GM21423 (cell line): ENCODE measurements around the gene BLVRA.
A peak's percentile ranks its signal among the peaks of the same experiment; 100 is the strongest.
"Not testable (repeated sequence)": the region's sequence is repeated elsewhere in the genome, so short reads cannot be mapped to it uniquely, and the experiment has no call there.

Experiments used
- ATAC-seq: cut with Tn5 transposase; IDR thresholded peaks from one replicate; pipeline ENCODE4 v1.9.1; 2021; ENCODE audit warnings: mild to moderate bottlenecking, moderate library complexity; ENCODE audit not compliant: unreplicated experiment

BLVRA gene, protein sequence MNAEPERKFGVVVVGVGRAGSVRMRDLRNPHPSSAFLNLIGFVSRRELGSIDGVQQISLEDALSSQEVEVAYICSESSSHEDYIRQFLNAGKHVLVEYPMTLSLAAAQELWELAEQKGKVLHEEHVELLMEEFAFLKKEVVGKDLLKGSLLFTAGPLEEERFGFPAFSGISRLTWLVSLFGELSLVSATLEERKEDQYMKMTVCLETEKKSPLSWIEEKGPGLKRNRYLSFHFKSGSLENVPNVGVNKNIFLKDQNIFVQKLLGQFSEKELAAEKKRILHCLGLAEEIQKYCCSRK

GRCh38 chr7:43758029-43758821, at the start of gene BLVRA:
BLVRA (plus strand) TSS chr7:43758680; CDS start chr7:43771159, 12,479 bp downstream.
- peak; percentile 76 for ATAC-seq

DNA sequence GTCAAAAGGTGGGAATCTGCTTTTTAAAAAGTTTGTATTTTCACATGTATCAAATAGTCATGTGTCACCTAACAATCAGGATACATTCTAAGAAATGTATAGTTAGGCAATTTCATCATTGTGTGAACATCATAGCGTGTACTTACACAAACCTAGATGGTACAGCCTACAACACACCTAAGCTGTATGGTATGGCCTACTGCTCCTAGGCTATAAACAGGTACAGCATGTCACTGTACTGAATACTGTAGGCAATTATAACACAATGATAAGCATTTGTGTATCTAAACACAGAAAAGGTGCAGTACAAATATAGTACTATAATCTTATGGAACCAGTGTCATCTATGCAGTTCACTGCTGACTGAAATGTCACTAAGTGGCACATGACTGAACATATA, 47.0 kb upstream of the BLVRA start:
- no peak for ATAC-seq

DNA sequence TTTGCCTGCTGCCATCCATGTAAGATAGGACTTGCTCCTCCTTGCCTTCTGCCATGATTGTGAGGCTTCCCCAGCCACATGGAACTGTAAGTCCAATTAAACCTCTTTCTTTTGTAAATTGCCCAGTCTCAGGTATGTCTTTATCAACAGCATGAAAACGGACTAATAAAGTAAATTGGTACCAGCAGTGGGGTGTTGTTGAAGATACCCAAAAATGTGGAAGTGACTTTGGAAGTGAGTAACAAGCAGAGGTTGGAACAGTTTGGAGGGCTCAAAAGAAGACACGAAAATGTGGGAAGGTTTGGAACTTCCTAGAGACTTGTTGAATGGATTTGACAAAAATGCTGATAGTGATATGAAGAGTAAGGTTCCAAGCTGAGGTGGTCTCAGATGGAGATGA, 42.5 kb upstream of the BLVRA start:
- not testable (repeated sequence) for ATAC-seq

- ATAC-seq: no peak
Measured at GRCh38 chr7:43716598-43716997, 41.9 kb upstream of the BLVRA start.

- no peak for ATAC-seq
Measured at GRCh38 chr7:43721193-43721806, 37.2 kb upstream of the BLVRA start.

DNA sequence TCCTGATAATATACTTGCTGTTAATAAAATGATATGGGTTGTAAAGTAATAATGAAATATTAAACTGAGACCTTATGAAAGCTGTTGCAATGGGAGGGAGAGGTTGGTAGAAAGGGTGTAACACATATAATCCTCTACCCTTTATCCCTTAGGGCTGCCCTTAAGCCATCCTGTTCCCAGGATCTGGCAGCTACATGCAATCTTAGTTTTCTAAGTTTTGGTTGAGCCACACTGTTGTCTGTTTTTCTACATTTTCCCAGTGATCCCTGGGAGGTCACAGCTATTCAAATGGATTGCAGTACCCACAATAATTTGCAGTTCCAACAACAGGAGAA, 35.5 kb upstream of the BLVRA start:
- ATAC-seq: no peak

DNA sequence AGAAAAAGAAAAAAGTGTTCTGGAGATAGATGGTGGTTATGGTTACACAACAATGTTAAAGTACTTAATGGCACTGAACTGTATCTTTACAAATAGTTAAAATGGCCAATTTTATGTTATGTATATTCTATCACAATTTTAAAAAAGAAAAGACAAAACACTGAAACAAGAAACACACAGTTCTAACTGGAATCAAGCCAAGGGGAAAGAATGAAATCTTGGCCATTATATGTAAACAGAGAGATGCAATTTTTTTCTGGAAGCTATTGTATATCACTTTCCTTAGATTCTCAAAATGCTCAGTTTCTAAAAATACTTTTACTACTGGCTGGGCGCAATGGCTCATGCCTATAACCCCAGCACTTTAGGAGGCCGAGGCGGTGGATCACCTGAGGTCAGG, 33.2 kb upstream of the BLVRA start:
- no peak for ATAC-seq

- ATAC-seq: no peak
Measured at GRCh38 chr7:43726466-43726865, 32.0 kb upstream of the BLVRA start.

GRCh38 chr7:43727003-43727402, 31.5 kb upstream of the BLVRA start:
- no peak for ATAC-seq

GRCh38 chr7:43727494-43727893, 31.0 kb upstream of the BLVRA start:
- ATAC-seq: no peak

DNA sequence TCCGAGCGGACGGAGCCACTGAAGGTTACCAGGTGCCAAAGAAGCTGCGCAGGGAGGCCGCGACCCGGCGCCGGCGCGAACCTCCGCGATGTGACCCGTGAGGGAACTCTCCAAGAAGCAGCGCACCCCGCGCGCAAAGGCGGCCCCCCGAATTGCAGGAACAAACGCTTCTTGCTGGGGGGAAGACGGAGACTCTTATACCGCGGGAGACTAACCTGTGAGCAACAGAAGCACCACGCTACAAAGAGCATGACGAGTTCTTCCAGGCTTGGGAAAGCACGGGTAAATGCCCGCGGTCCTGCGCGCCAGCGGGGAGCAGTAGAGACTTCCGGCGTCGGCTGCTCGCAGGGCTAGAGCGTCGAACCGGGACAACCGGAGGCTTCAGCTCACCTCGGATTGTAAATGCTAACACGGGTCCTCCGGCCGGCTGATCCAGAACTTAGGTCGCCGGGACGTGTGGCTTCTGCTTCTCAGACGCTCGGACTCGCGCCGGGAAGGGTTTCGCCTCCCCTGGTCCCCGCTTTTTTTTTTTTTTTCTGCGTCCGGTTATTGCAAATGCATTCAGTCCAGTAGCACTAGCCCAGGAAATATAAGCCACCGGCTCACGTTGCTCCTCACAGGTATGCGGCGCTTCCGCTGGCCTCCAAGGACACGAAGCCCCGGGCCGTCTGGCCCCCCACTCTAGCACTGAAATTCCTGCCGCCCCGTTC, 29.1 kb upstream of the BLVRA start, which contains the start of gene COA1:
COA1 (minus strand) TSS at position 310 of the 710 bp plus-strand sequence. CDS start 80,909 bp downstream, outside the sequence.
- ATAC-seq: peak; percentile 85

- ATAC-seq: peak; percentile 9
Measured at GRCh38 chr7:43729924-43730248, 28.6 kb upstream of the BLVRA start.

- ATAC-seq: not testable (repeated sequence)
Measured at GRCh38 chr7:43731494-43731893, 27.0 kb upstream of the BLVRA start.

- not testable (repeated sequence) for ATAC-seq
Measured at GRCh38 chr7:43734575-43735332, 23.7 kb upstream of the BLVRA start.

DNA sequence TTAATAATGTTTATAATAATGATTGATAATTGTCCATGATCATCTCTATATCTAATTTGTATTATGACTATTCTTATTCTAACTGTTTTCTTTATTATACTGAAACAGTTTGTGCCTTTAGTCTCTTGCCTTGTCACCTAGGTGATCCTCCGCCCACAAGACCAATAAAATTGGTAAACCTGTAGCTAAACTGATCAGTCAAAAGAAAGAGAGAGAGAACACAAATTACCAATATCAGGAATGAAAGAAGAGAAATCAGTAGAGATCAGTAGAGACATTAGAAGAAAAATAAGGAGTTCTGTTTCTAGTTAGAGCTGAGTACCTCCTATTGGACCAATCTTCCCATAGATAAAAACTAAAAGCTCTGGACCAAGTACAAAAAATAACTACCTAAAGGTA, 23.1 kb upstream of the BLVRA start:
- ATAC-seq: peak; percentile 5

GRCh38 chr7:43735802-43736603, 22.5 kb upstream of the BLVRA start:
- peak; percentile 72 for ATAC-seq

- no peak for ATAC-seq
Measured at GRCh38 chr7:43737467-43738127, 20.9 kb upstream of the BLVRA start.

- ATAC-seq: no peak
Measured at GRCh38 chr7:43742692-43743091, 15.8 kb upstream of the BLVRA start.
